SK-N-SH treated with all-trans-retinoic acid at 6 μM for 48 hours (cell line): Measurements from ENCODE around the gene ATP8A2.

Experiments used
- ATAC-seq: fragments of 200-7000 bp; cut with Tn5 transposase; 3 replicates; pipeline ENCODE4 v1.9.1; 2020; ENCODE audit warnings: mild to moderate bottlenecking, moderate library complexity
- BACH2 ChIP-seq: fragments of 250-450 bp; sonication (Bioruptor Pico); IDR thresholded peaks from 2 replicates; pipeline ENCODE4 v1.9.0; 2021; ENCODE audit warnings: mild to moderate bottlenecking, borderline replicate concordance
- CSDC2 ChIP-seq: fragments of 250-450 bp; sonication (Bioruptor Pico); IDR thresholded peaks from 2 replicates; pipeline ENCODE4 v1.5.0; 2020; ENCODE audit warnings: mild to moderate bottlenecking, moderate library complexity
- ESRRG ChIP-seq: fragments of 250-450 bp; sonication (Bioruptor Pico); IDR thresholded peaks from 2 replicates; pipeline ENCODE4 v1.6.1; 2021; ENCODE audit warnings: mild to moderate bottlenecking
- GLIS3 ChIP-seq: fragments of 250-450 bp; sonication (Bioruptor Pico); IDR thresholded peaks from 2 replicates; pipeline ENCODE4 v1.5.0; 2020; ENCODE audit warnings: mild to moderate bottlenecking, moderate library complexity
- ISL1 ChIP-seq: fragments of 250-450 bp; sonication (Bioruptor Pico); IDR thresholded peaks from 2 replicates; pipeline ENCODE4 v2.1.2; 2022; ENCODE audit warnings: mild to moderate bottlenecking, moderate library complexity
- OSR1 ChIP-seq: fragments of 250-450 bp; sonication (Bioruptor Pico); IDR thresholded peaks from 2 replicates; pipeline ENCODE4 v1.8.0; 2022; ENCODE audit warnings: moderate library complexity, mild to moderate bottlenecking, inconsistent platforms
- PPARA ChIP-seq: fragments of 250-450 bp; sonication (Bioruptor Pico); IDR thresholded peaks from 2 replicates; pipeline ENCODE4 v1.5.0; 2020; ENCODE audit warnings: mild to moderate bottlenecking, borderline replicate concordance
- RARB ChIP-seq: fragments of 250-450 bp; sonication (Bioruptor Pico); IDR thresholded peaks from 2 replicates; pipeline ENCODE4 v1.8.0; 2021; ENCODE audit warnings: mild to moderate bottlenecking, moderate library complexity
- SNAI2 ChIP-seq: fragments of 250-450 bp; sonication (Bioruptor Pico); IDR thresholded peaks from 2 replicates; pipeline ENCODE4 v1.5.0; 2020; ENCODE audit warnings: mild to moderate bottlenecking, moderate library complexity
- TCF4 ChIP-seq: fragments of 250-450 bp; sonication (Bioruptor Pico); IDR thresholded peaks from 2 replicates; pipeline ENCODE4 v1.8.0; 2021; ENCODE audit warnings: mild to moderate bottlenecking, moderate library complexity, borderline replicate concordance
- TOX ChIP-seq: fragments of 250-450 bp; sonication (Bioruptor Pico); IDR thresholded peaks from 2 replicates; pipeline ENCODE4 v1.8.0; 2021; ENCODE audit warnings: mild to moderate bottlenecking, moderate library complexity, borderline replicate concordance
- TSHZ2 ChIP-seq: fragments of 250-450 bp; sonication (Bioruptor Pico); IDR thresholded peaks from 2 replicates; pipeline ENCODE4 v1.5.0; 2020; ENCODE audit warnings: mild to moderate bottlenecking, moderate library complexity
- ZC3H10 ChIP-seq: fragments of 250-450 bp; sonication (Bioruptor Pico); IDR thresholded peaks from 2 replicates; pipeline ENCODE4 v1.5.1; 2021; ENCODE audit warnings: mild to moderate bottlenecking, moderate library complexity
- ZFP3 ChIP-seq: fragments of 250-450 bp; sonication (Bioruptor Pico); IDR thresholded peaks from 2 replicates; pipeline ENCODE4 v1.5.0; 2020; ENCODE audit warnings: mild to moderate bottlenecking, moderate library complexity
- ZNF70 ChIP-seq: fragments of 450-650 bp; formaldehyde crosslinking; IDR thresholded peaks from 2 replicates; pipeline ENCODE4 v1.5.0; 2020; ENCODE audit warnings: mild to moderate bottlenecking, moderate library complexity
- ZNF8 ChIP-seq: fragments of 450-650 bp; formaldehyde crosslinking; IDR thresholded peaks from 2 replicates; pipeline ENCODE4 v1.5.0; 2020; ENCODE audit warnings: mild to moderate bottlenecking, moderate library complexity
- TF ChIP-seq, protein P1 (sequence below): fragments of 250-450 bp; sonication (Bioruptor Pico); IDR thresholded peaks from 2 replicates; pipeline ENCODE4 v1.5.1; 2020; ENCODE audit warnings: low read depth, mild to moderate bottlenecking, moderate library complexity
- TF ChIP-seq, protein P2 (sequence below): fragments of 250-450 bp; sonication (Bioruptor Pico); IDR thresholded peaks from 2 replicates; pipeline ENCODE4 v1.8.0; 2020; ENCODE audit warnings: mild to moderate bottlenecking, moderate library complexity, borderline replicate concordance
- TF ChIP-seq, protein P3 (sequence below): fragments of 250-450 bp; sonication (Bioruptor Pico); IDR thresholded peaks from 2 replicates; pipeline ENCODE4 v1.5.1; 2021; ENCODE audit warnings: mild to moderate bottlenecking, moderate library complexity

Gene ATP8A2

GRCh38 chr13:26058704-26059103 lies 686.9 kb downstream of the ATP8A2 start:
- TF ChIP-seq, protein P1, sequence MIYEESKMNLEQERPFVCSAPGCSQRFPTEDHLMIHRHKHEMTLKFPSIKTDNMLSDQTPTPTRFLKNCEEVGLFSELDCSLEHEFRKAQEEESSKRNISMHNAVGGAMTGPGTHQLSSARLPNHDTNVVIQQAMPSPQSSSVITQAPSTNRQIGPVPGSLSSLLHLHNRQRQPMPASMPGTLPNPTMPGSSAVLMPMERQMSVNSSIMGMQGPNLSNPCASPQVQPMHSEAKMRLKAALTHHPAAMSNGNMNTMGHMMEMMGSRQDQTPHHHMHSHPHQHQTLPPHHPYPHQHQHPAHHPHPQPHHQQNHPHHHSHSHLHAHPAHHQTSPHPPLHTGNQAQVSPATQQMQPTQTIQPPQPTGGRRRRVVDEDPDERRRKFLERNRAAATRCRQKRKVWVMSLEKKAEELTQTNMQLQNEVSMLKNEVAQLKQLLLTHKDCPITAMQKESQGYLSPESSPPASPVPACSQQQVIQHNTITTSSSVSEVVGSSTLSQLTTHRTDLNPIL (CRISPR knock-in tag), result no peak
- TF ChIP-seq ZNF8 (no peak), BACH2 (no peak), SNAI2 (CRISPR knock-in tag) (no peak), ISL1 (no peak), RARB (no peak), GLIS3 (CRISPR knock-in tag) (no peak)
- TF ChIP-seq, protein P2, sequence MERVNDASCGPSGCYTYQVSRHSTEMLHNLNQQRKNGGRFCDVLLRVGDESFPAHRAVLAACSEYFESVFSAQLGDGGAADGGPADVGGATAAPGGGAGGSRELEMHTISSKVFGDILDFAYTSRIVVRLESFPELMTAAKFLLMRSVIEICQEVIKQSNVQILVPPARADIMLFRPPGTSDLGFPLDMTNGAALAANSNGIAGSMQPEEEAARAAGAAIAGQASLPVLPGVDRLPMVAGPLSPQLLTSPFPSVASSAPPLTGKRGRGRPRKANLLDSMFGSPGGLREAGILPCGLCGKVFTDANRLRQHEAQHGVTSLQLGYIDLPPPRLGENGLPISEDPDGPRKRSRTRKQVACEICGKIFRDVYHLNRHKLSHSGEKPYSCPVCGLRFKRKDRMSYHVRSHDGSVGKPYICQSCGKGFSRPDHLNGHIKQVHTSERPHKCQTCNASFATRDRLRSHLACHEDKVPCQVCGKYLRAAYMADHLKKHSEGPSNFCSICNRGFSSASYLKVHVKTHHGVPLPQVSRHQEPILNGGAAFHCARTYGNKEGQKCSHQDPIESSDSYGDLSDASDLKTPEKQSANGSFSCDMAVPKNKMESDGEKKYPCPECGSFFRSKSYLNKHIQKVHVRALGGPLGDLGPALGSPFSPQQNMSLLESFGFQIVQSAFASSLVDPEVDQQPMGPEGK, result no peak
- no peak for ATAC-seq

DNA sequence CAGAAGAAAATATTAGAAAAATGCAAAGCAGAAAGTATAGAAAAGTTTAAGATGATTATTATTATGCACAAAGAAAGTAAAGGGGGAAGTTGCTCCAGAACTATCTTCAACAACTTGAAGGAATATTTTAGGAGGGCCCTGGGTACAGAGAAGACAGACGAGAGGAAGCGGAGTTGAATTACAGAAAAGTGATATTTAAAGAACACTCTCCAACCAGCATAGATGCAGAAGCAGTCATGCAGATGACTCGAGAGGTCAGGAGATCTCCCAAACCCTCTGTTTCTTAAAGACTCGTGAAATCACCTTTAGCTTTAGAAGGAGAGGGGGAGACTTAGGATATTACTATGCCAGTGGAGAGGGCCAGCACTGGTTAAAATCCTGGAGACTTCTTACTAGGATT lies 688.6 kb downstream of the ATP8A2 start:
- no peak for TF ChIP-seq RARB
- TF ChIP-seq TSHZ2 (CRISPR knock-in tag), result no peak
- no peak for TF ChIP-seq ZC3H10 (CRISPR knock-in tag)
- TF ChIP-seq TCF4, result no peak
- TF ChIP-seq, protein P1 (CRISPR knock-in tag), result no peak
- no peak for TF ChIP-seq OSR1
- TF ChIP-seq, protein P3, sequence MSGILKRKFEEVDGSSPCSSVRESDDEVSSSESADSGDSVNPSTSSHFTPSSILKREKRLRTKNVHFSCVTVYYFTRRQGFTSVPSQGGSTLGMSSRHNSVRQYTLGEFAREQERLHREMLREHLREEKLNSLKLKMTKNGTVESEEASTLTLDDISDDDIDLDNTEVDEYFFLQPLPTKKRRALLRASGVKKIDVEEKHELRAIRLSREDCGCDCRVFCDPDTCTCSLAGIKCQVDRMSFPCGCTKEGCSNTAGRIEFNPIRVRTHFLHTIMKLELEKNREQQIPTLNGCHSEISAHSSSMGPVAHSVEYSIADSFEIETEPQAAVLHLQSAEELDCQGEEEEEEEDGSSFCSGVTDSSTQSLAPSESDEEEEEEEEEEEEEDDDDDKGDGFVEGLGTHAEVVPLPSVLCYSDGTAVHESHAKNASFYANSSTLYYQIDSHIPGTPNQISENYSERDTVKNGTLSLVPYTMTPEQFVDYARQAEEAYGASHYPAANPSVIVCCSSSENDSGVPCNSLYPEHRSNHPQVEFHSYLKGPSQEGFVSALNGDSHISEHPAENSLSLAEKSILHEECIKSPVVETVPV (CRISPR knock-in tag), result no peak
- TF ChIP-seq CSDC2 (CRISPR knock-in tag), result no peak
- no peak for TF ChIP-seq ESRRG (CRISPR knock-in tag)
- no peak for TF ChIP-seq ZFP3 (CRISPR knock-in tag)
- TF ChIP-seq ZNF8, result no peak
- no peak for TF ChIP-seq TOX (CRISPR knock-in tag)
- TF ChIP-seq, protein P2, result no peak
- TF ChIP-seq GLIS3 (CRISPR knock-in tag), result no peak
- TF ChIP-seq SNAI2 (CRISPR knock-in tag), result no peak
- TF ChIP-seq ZNF70 (CRISPR knock-in tag), result no peak
- TF ChIP-seq PPARA (CRISPR knock-in tag), result no peak
- no peak for ATAC-seq

DNA sequence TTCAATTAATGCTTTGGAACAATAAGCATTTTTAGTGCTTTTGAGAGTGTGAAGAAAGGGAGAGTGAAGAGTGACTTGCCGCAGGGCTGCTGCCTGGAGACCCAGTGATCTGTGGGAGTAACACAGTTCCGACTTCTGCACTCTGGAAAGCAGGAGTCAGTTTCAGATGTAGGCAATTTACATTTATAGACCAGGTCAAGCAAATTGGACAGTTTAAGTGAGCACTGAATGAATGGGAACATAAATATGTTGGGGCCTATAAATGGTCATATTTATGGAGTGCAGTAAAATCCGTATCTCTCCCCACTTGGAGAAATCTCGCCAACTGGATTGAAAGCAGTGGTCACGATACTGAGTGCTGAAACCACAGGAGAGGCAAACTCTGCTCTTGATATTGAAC lies 689.5 kb downstream of the ATP8A2 start:
- ATAC-seq, result no peak
- TF ChIP-seq RARB (no peak), TSHZ2 (CRISPR knock-in tag) (no peak)
- TF ChIP-seq, protein P2, result no peak
